Measurements from ENCODE around the gene TEAD4.
A peak's percentile ranks its signal among the peaks of the same experiment; 100 is the strongest.

Gene TEAD4

GRCh38 chr12:3034067-3034750 is 75.0 kb downstream of the TEAD4 start:
- no peak for DNase-seq

- no peak for DNase-seq
Observed at GRCh38 chr12:3035171-3035570, 76.0 kb downstream of the TEAD4 start.

DNA sequence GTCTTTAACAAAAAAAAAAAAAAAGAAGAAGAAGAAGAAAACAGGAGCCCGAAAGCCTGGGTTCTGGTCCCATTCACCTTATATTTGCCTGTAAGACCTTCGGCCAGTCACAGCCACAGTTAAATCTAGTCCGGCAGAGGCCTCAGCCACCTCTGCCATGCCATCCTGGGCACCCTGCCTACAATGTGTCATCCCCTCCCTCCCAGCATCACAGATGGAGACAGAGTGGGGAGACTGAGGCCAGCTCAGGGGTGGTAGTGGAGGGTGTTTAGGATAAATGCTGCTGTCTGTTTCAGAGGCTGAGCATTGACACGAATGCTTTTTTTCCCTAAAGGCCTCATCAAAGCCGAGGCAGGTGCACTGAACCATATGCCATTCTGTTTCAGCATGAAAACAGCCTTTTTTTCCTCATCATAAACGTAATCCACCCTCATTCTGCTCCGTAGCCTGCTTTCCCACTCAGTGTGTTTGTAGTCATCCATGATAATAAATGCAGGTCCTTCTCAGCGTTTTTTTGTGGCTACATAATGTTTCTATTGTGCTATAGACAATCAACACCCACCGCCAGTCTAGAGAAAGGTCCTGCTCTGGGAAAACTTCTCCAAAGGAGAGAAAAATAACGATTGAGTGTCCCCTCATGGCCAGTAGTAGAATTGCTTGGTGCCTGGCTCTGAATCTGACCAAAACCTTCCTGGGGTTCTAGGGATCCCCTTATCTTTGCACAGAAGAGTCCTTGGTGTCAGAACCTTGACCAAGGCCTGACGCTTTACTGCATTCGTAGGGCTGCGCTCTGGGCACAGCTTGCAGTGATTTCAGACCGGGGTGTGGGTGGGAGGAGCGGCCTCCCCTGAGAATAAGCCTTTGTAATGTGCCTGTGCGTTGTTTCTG is 76.9 kb downstream of the TEAD4 start:
- DNase-seq = no peak

- no peak for DNase-seq
Observed at GRCh38 chr12:3036901-3037600, 77.9 kb downstream of the TEAD4 start.

DNA sequence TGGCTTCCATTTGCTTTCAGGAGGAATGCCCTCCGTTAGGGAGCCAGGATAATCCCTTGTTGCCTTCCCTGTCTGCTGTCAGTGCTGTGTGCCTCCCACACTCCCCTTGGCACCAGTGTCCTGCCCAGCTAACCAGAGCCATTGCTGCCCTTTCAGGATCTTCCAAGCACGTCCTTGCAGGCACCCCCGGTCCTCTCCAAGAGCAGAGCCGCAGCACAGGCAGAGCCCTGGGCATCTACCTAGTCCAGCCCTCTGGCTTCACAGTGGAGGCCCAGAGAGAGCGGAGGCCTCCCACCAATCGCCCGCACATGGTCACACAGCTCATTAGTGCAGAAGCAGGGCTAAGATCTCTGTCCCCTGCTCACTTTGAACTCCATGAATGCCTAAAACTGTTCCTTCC is 79.0 kb downstream of the TEAD4 start:
- DNase-seq = no peak

DNA sequence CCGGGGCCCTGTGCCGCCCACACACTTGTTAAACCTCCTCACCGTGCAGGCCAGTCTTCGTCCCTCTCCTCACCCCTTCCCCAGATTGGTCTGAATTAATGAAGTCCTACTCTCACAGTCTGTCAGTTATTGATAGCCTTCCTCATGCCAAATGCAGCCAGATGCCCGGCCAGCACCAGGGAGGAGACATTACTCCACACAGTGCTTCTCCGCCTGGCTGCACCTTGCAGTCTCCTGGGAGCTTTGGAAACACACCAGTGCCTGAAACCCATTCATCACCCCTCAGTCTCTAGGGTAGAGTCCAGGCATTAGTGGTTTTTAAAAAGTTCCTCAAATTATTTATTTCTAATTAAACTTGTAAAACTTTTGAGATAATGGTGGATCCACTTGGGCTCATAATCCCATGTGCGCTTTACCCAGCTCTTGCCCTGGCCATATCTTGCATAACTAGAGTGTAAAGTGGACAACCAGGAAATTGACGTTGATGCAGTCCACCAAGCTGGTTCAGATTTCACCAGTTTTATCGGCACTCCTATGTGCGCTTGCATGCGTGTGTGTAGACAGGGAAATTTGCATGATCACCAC is 79.8 kb downstream of the TEAD4 start:
- no peak for DNase-seq

DNA sequence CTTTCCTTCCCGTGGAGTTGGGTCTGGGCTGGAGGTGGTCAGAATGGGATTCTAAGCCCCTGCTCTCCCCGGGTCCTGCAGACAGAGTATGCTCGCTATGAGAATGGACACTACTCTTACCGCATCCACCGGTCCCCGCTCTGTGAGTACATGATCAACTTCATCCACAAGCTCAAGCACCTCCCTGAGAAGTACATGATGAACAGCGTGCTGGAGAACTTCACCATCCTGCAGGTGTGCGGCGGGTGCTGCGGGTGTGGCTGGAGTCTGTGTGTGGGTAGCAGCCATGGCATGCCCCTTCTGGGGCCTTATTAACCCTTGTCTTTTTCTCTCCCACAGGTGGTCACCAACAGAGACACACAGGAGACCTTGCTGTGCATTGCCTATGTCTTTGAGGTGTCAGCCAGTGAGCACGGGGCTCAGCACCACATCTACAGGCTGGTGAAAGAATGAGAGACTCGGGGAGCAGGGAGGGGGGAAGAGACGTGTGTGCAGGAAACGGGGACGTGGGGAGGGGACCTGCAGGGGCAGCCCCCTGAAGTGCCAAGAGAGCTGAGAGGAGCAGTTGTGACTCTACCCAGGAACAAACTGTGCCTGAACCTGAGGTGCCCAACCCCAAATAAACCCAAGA is 80.9 kb downstream of the TEAD4 start:
- no peak for DNase-seq

- no peak for DNase-seq
Observed at GRCh38 chr12:3040663-3041544, 81.7 kb downstream of the TEAD4 start.

DNA sequence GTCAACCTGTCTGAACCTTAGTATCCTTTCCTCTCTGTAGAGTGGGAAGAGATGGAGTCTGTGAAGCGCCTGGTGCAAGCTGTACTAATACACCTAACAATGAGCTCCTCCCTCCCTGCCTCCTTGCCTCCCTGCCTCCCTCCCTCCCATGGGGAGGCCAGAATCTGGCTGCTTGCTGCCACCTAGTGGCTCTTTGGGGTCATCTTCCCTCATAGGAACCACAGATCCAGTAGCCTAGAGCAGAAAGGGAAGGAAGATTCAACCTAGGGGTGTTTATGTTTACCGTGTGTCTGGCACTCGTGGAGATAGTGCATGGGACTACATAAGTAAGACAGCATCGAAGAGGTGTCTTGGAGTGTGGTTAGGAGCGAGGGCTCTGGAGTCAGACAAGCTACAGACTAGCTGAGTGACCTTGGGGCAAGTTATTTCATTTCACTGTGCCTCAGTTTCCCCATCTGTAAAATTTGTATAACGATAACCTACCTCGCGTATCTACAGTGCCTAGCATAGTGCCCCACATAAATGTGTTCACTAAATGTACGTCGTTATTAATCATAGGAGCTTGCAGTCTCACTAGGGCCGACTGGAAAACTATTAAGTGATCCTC is 82.5 kb downstream of the TEAD4 start:
- DNase-seq = peak; percentile 61 to 75

DNA sequence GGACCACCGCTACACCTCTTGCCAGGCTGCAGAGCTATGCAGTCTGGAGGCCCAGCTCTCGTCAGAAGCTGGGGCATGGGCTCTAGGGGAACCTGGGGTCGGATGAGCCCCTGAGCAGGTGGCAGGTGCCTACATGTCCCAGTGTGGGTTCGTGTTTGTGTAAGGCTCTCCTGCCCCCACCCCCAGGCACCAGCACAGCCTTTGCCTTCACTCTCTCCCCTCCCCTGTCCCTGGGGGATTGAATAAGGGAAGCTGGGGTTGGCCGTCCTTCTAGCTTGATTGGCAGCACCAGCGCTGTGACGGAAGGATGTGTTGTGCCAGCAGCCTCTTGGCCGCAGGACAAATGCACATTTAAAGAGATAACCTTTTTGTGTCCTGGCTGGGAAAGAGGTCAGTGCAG is 83.2 kb downstream of the TEAD4 start:
- no peak for DNase-seq

DNA sequence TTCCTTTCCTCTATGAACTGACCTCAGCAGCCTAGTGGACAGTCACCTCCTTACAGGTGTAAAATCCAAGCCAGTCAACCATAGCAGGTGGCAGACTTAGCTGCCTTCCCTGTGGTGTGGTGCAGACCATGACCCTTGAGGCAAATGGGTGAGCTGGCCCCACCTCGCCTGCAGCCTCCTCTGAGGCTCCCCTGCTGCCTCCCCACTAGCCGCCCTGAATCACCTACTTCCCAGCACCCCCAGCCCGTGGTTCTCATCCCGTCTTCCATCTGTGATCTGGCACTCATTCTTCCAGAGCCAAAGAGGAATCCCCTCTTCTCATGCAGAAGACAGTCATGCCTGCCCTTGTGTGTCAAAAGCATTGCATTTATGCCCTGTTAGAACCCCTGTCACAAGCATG is 83.6 kb downstream of the TEAD4 start:
- DNase-seq = no peak

- DNase-seq = no peak
Observed at GRCh38 chr12:3043406-3043805, 84.2 kb downstream of the TEAD4 start.

DNA sequence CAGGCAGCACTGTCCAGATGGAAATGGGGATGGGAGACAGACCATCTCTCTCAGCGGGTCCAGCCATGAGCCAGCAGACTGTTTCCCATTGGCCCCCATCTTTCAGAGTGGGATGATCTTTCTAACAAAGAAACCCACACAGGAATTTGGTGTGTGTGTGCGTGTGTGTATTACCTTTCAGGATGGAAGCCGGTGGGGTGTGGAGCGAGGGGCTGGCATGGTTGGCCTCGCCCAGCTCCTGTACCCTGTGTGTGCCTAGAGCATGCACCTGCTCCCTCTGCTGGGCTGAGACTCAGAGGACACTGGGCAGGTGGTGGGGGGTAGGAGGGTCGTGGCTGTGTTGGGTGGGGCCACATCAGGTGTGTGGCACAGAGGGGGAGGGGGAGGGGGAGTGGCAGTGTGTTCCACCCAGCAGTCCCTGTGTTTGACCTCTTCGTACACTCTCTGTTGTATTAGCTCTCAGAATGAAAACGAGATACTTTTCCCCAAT is 85.0 kb downstream of the TEAD4 start:
- no peak for DNase-seq

GRCh38 chr12:3045494-3045893 is 86.3 kb downstream of the TEAD4 start:
- no peak for DNase-seq

DNA sequence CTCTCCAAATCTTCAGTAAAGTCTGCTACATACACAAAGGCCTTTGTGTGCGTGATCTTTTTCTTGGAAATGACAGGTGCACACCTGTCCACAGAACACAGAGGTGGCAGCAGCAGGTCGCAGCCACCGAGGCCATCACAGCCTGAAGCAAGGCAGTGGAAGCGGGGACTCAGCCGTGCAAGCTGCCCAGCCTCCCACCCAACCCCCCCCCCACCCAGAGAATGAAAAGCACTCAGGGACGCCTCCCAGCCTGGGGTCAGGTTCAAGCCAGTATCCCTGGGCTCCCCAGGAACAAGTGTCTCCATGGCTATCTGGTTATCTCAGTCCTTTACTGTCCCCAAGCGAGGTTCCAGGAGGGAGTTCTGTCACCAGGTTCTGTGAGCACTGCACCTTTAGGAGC is 86.8 kb downstream of the TEAD4 start:
- no peak for DNase-seq

DNA sequence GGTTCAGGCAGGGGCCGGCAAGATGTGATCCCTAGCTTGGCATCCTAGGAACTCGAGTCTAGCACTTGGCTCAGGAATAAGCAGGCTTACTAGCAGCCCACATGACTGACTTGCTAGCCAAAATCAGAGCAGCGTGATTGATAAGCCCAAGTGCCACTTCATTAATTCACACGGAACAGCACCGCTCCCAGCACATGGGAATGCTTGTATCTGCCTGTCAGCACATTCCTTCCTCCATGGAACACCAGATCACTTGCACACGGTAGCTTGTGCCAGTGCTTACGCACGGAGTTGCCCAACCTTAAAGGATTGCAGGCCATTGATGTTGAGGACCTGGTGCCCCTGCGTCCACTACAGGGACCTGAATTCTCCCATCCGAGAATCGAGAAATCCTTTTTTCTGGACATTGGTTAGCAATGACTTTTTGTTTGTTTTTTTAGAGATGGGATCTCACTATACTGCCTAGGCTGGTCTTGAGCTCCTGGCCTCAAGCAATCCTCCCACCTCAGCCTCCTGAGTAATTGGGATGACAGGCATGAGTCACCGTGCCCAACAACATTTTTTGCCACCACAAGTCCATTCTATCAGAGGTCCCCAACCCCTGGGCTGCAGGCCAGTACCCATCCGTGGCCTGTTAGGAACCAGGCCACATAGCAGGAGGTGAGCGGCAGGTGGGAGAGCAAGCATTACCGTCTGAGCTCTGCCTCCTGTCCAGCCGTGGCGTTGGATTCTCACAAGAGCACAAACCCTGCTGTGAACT is 87.4 kb downstream of the TEAD4 start:
- no peak for DNase-seq

- no peak for DNase-seq
Observed at GRCh38 chr12:3047961-3048360, 88.8 kb downstream of the TEAD4 start.

DNA sequence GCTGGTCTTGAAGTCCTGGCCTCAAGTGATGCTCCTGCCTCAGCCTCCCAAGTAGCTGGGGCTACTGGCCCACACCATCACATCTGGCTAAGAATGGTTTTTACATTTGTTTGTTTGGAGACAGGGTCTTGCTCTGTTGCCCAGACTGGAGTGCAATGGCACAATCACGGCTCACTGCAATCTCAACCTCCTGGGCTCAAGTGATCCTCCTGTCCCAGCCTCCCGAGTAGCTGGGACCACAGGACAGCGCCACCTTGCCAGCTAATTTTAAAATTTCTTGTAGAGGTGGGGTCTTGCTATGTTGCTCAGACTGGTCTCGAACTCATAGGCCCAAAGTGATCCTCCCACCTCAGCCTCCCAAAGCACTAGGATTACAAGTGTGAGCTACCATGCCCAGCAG is 89.3 kb downstream of the TEAD4 start:
- no peak for DNase-seq

GRCh38 chr12:3049176-3049575 is 90.0 kb downstream of the TEAD4 start:
- DNase-seq = no peak

DNA sequence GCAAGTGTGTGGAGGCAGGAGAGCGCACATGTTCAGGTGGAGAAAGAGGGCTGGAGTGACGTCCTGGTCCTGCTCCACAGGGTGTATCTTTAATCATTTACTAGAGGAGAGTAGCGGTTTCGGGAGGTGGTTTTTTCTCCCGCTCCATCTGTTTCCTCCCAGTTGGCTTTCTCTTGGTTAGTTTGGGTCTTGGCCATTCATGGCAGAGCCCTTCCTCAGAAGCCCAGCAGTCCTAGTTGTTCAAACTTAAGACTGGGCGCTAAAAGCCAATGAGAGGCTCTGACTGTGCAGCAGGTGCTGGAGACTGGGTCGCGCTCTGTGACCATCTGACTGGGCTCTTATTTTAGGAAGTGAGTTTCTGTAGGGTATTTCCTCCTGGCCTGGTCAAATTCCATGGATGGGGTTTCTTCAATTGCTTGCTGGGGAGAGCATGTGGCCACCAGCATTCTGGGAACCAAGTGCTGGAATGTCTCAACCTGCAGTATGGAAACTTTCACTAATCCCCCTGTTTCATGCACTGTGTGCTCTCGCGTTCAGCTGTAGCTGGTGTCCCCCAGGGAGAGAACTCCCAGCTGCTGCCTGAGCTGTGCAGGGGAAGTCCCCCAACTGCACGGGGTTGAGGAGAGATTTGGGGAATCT is 90.5 kb downstream of the TEAD4 start:
- DNase-seq = no peak

Data from NCI-H1930 (cell line).